Measurements from ENCODE around the gene MAFB. TPM values are rescaled to one million over a fixed set of nuclear protein-coding genes. Genes with fewer than 3 reads are reported as not detected.
"Not testable (repeated sequence)": the region's sequence is repeated elsewhere in the genome, so short reads cannot be mapped to it uniquely, and the experiment has no call there.

The MAFB gene
- 100 to 1,000 TPM; 140 to 295 (median 194) TPM for total RNA-seq
- 10 to 100 TPM; 18.7 to 53.2 (median 27.3) TPM for polyA plus RNA-seq
- long read RNA-seq, donor 1, transcript MAFB-201 (1 exons, 3,393 nt): major isoform, 95 of 95 reads
- long read RNA-seq, donor 1, partial matches to known transcripts: 0 of 95 reads
- long read RNA-seq, donor 1, other reads (novel, unspliced or antisense): 0 of 95 reads
- long read RNA-seq, donor 2, transcript MAFB-201 (1 exons, 3,393 nt): major isoform, 109 of 109 reads
- long read RNA-seq, donor 2, partial matches to known transcripts: 0 of 109 reads
- long read RNA-seq, donor 2, other reads (novel, unspliced or antisense): 0 of 109 reads

DNA sequence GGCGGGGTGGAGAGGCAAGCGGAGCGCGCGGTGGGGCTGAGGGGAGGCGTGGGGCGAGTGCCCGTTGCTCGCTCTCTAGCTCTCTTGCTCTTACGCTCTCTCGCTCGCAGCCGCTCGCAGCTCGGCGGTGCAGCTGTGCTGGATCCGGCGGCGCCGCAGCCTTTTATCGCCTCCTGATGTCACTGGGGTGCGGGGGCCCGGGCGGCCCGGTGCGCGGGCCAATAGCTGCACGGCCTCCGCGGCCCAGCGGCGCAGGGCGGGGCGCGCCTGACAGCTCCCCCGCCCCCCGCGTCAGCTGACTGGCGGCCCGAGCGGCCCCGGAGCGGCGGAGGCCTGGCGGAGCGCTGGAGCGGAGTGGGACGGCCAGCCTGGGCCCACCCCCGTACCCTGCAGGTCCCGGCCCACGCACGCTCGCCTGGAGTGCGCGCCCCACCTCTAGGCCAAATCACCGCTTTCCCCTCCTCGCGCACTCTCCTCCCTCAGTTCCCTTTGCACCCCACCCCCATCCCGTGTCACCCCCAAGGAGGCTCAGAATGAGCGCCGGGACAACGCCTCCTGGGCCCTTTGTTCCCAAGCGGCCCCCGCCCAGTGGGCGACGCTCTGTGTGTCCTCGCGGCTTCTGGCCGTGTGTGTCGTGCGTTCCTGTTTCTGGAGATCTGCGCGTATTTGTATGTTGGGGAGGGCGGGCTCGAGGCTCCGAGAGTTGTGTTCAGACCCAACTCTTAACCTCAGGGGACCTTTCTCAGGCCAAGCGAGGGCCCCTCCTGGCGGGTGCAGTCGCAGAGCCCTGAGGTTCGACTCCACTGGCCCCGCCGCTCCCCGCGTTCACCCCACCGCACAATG, at the start of gene MAFB:
MAFB (minus strand) TSS at position 137 of the 843 bp plus-strand sequence. CDS start 386 bp downstream, outside the sequence.
- peak; percentile 93 for DNase-seq
- peak within 1 kb of the TSS; percentile 38 to 94 (median 90) for H3K27ac ChIP-seq
- 0 to 1% (median 1%) methylated on average over 28 to 85 of the region's 85 CpGs for WGBS, 5 donors
- peaks cover 0 to 100% (median 70%) of the 10 kb centered on the region in 7 donors for H3K27me3 ChIP-seq (replicated peaks in 1 of 7)
- H3K4me3 ChIP-seq: peak within 1 kb of the TSS; percentile 52 to 87 (median 64)
- TF ChIP-seq POLR2AphosphoS5 (IDR thresholded peaks at IDR 0.05) (peak; percentile 99 to 100 (median 100)), POLR2A (IDR thresholded peaks at IDR 0.05) (peak; percentile 93 to 98 (median 93))
- TF ChIP-seq, protein P1, sequence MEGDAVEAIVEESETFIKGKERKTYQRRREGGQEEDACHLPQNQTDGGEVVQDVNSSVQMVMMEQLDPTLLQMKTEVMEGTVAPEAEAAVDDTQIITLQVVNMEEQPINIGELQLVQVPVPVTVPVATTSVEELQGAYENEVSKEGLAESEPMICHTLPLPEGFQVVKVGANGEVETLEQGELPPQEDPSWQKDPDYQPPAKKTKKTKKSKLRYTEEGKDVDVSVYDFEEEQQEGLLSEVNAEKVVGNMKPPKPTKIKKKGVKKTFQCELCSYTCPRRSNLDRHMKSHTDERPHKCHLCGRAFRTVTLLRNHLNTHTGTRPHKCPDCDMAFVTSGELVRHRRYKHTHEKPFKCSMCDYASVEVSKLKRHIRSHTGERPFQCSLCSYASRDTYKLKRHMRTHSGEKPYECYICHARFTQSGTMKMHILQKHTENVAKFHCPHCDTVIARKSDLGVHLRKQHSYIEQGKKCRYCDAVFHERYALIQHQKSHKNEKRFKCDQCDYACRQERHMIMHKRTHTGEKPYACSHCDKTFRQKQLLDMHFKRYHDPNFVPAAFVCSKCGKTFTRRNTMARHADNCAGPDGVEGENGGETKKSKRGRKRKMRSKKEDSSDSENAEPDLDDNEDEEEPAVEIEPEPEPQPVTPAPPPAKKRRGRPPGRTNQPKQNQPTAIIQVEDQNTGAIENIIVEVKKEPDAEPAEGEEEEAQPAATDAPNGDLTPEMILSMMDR (IDR thresholded peaks at IDR 0.05 in 8 of 11, conservative IDR thresholded peaks at IDR 0.05 in 3 of 11): no peak
- H3K4me1 ChIP-seq: peaks cover 0 to 71% (median 41%) of the 10 kb centered on the region in 6 donors
- H3K36me3 ChIP-seq: peaks cover 0 to 30% (median 0%) of the 10 kb centered on the region in 6 donors
- intact Hi-C loops (cut with DNase I; ENCODE audit: low total_unique reads): loop anchor here (5.0 to 10.0 kb wide), 2 partner anchors 42 to 425 kb away; no protein-coding TSS in a partner anchor
- no peaks in the 10 kb centered on the region for H3K9me3 ChIP-seq

DNA sequence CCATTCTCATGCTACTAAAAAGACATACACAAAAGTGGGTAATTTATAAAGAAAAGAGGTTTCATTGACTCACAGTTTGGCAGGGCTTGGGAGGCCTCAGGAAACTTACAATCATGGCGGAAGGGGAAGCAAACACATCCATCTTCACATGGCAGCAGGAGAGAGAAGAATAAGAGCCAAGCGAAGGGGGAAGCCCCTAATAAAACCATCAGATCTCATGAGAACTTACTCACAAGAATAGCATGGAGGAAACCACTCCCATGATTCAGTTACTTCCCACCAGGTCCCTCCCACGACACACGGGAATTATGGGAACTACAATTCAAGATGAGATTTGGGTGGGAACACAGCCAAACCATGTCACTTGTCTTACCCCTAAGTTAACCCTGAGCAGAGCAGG, 47.4 kb upstream of the MAFB start:
- H3K27ac ChIP-seq; DNase-seq; intact Hi-C loops (cut with DNase I; ENCODE audit: low total_unique reads); H3K4me1 ChIP-seq; H3K4me3 ChIP-seq; H3K9me3 ChIP-seq; H3K36me3 ChIP-seq: not testable (repeated sequence)
- peaks cover 0 to 22% (median 3%) of the 10 kb centered on the region in 7 donors for H3K27me3 ChIP-seq (replicated peaks in 1 of 7)
- WGBS, 5 donors: 60 to 83% (median 82%) methylated on average over 4 of the region's 4 CpGs

DNA sequence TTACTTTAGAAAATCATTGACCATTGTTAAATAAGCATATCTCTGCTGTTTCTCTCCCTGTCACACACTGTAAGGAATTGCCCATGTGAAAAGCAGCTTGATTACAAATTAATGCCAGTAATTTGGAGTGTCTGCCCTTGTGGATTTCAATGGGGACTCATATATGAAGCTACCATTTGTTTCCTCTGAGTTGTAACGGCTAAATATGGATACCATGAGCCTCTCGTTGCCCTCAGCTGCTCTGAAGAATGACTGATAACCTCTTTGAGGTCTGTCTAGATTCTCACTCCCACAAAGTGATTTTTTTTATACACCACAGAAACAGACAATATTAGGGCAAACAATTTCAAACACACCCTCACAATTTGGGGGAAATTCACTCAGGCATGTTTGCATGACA, 40.0 kb upstream of the MAFB start:
- WGBS, 5 donors: 36 to 75% (median 64%) methylated on average over 2 of the region's 2 CpGs
- intact Hi-C loops (cut with DNase I; ENCODE audit: low total_unique reads): no loop called here
- Histone ChIP-seq H3K27ac (no peak overlapping the region), H3K4me3 (no peak overlapping the region), H3K9me3 (peaks cover 0 to 13% (median 0%) of the 10 kb centered on the region in 8 donors), H3K27me3 (replicated peaks in 1 of 7) (peaks cover 0 to 23% (median 3%) of the 10 kb centered on the region in 7 donors), H3K4me1 (no peaks in the 10 kb centered on the region), H3K36me3 (no peaks in the 10 kb centered on the region)
- no peak for DNase-seq
- TF ChIP-seq POLR2A (IDR thresholded peaks at IDR 0.05): no peak
- TF ChIP-seq POLR2AphosphoS5 (IDR thresholded peaks at IDR 0.05): no peak
- TF ChIP-seq, protein P1 (IDR thresholded peaks at IDR 0.05 in 8 of 11, conservative IDR thresholded peaks at IDR 0.05 in 3 of 11): no peak

DNA sequence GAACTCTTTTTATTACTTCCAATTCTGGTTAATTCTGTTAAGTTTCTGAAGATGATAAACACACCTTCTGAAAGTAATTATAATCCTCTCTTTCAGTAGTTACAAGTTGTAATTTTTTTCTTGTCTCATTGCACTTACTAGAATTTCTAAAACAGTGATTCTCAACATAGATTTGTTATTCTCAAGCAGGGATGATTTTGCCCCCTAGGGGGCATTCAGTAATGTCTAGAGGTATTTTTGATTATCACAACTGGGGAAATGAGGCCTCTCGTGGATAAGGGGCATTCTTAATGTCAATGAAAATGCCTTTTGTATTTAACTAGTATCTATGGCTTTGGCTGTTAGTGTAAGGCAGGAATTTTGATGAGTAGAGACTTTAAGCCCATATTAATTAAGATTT, 39.4 kb upstream of the MAFB start:
- TF ChIP-seq POLR2AphosphoS5 (IDR thresholded peaks at IDR 0.05) (no peak), POLR2A (IDR thresholded peaks at IDR 0.05) (no peak)
- TF ChIP-seq, protein P1 (IDR thresholded peaks at IDR 0.05 in 8 of 11, conservative IDR thresholded peaks at IDR 0.05 in 3 of 11): no peak
- no peak overlapping the region for H3K4me3 ChIP-seq
- intact Hi-C loops (cut with DNase I; ENCODE audit: low total_unique reads): no loop called here
- H3K36me3 ChIP-seq: no peaks in the 10 kb centered on the region
- H3K27me3 ChIP-seq (replicated peaks in 1 of 7): peaks cover 0 to 17% (median 0%) of the 10 kb centered on the region in 7 donors
- no peaks in the 10 kb centered on the region for H3K4me1 ChIP-seq
- no peak overlapping the region for H3K27ac ChIP-seq
- DNase-seq: no peak
- WGBS, 5 donors: 33 to 77% (median 48%) methylated on average over 1 of the region's 1 CpG
- H3K9me3 ChIP-seq: peaks cover 0 to 13% (median 0%) of the 10 kb centered on the region in 8 donors
